IPS-18a (cell line): Measurements from ENCODE around the gene AKAIN1.

ENCODE experiments used
- H3K27ac ChIP-seq: one replicate; pipeline ENCODE4 v1.5.1; 2013; ENCODE audit warnings: low read length
- H3K27me3 ChIP-seq: one replicate; pipeline ENCODE4 v1.6.1; 2013; ENCODE audit warnings: mild to moderate bottlenecking, low read length; ENCODE audit not compliant: control insufficient read depth, insufficient read depth
- H3K36me3 ChIP-seq: one replicate; pipeline ENCODE4 v1.6.1; 2013; ENCODE audit warnings: low read depth, low read length; ENCODE audit not compliant: control insufficient read depth
- H3K4me1 ChIP-seq: one replicate; pipeline ENCODE4 v1.6.1; 2013; ENCODE audit warnings: low read depth, low read length; ENCODE audit not compliant: control insufficient read depth
- H3K4me3 ChIP-seq: one replicate; pipeline ENCODE4 v1.5.1; 2013; ENCODE audit warnings: low read length
- H3K9ac ChIP-seq: one replicate; pipeline ENCODE4 v1.6.1; 2013; ENCODE audit warnings: mild to moderate bottlenecking, low read length, moderate library complexity
- H3K9me3 ChIP-seq: one replicate; pipeline ENCODE4 v1.6.1; 2013; ENCODE audit warnings: low read depth, low read length; ENCODE audit not compliant: control insufficient read depth

AKAIN1 gene

GRCh38 chr18:5196253-5197031 lies 615 bp downstream of the AKAIN1 start:
- Histone ChIP-seq H3K27ac (no peak overlapping the region), H3K9ac (no peak overlapping the region), H3K4me1 (peaks cover 3% of the 10 kb centered on the region), H3K4me3 (peak overlapping the region; percentile 81), H3K27me3 (peaks cover 74% of the 10 kb centered on the region), H3K36me3 (no peaks in the 10 kb centered on the region), H3K9me3 (no peaks in the 10 kb centered on the region)

- peaks cover 67% of the 10 kb centered on the region for H3K27me3 ChIP-seq
- H3K27ac ChIP-seq: no peak overlapping the region
- peaks cover 3% of the 10 kb centered on the region for H3K4me1 ChIP-seq
- no peaks in the 10 kb centered on the region for H3K36me3 ChIP-seq
- H3K4me3 ChIP-seq: peak overlapping the region; percentile 81
- no peaks in the 10 kb centered on the region for H3K9me3 ChIP-seq
- H3K9ac ChIP-seq: no peak overlapping the region
These were observed 1.4 kb downstream of the AKAIN1 start for GRCh38 chr18:5195656-5196055.

GRCh38 chr18:5180254-5180653 lies 16.8 kb downstream of the AKAIN1 start:
- no peaks in the 10 kb centered on the region for H3K27me3 ChIP-seq
- no peaks in the 10 kb centered on the region for H3K4me1 ChIP-seq
- no peak overlapping the region for H3K27ac ChIP-seq
- H3K9ac ChIP-seq: no peak overlapping the region
- H3K9me3 ChIP-seq: no peaks in the 10 kb centered on the region
- H3K36me3 ChIP-seq: no peaks in the 10 kb centered on the region
- H3K4me3 ChIP-seq: no peak overlapping the region

GRCh38 chr18:5178519-5178918 lies 18.5 kb downstream of the AKAIN1 start:
- Histone ChIP-seq H3K9me3 (no peaks in the 10 kb centered on the region), H3K9ac (no peak overlapping the region), H3K27me3 (no peaks in the 10 kb centered on the region), H3K27ac (no peak overlapping the region), H3K36me3 (no peaks in the 10 kb centered on the region), H3K4me1 (no peaks in the 10 kb centered on the region), H3K4me3 (no peak overlapping the region)

GRCh38 chr18:5175378-5175777 lies 21.7 kb downstream of the AKAIN1 start:
- Histone ChIP-seq H3K4me3 (no peak overlapping the region), H3K27ac (no peak overlapping the region), H3K36me3 (no peaks in the 10 kb centered on the region), H3K9me3 (no peaks in the 10 kb centered on the region), H3K27me3 (no peaks in the 10 kb centered on the region), H3K4me1 (no peaks in the 10 kb centered on the region), H3K9ac (no peak overlapping the region)

- Histone ChIP-seq H3K36me3 (no peaks in the 10 kb centered on the region), H3K27me3 (no peaks in the 10 kb centered on the region), H3K4me3 (no peak overlapping the region), H3K9me3 (no peaks in the 10 kb centered on the region), H3K27ac (no peak overlapping the region), H3K4me1 (no peaks in the 10 kb centered on the region), H3K9ac (no peak overlapping the region)
These were observed 23.4 kb downstream of the AKAIN1 start for GRCh38 chr18:5173646-5174045.

GRCh38 chr18:5173236-5173635 lies 23.8 kb downstream of the AKAIN1 start:
- H3K9me3 ChIP-seq: no peaks in the 10 kb centered on the region
- no peak overlapping the region for H3K27ac ChIP-seq
- H3K27me3 ChIP-seq: no peaks in the 10 kb centered on the region
- no peaks in the 10 kb centered on the region for H3K4me1 ChIP-seq
- H3K9ac ChIP-seq: no peak overlapping the region
- no peaks in the 10 kb centered on the region for H3K36me3 ChIP-seq
- H3K4me3 ChIP-seq: no peak overlapping the region

- Histone ChIP-seq H3K27me3 (no peaks in the 10 kb centered on the region), H3K4me3 (no peak overlapping the region), H3K9ac (no peak overlapping the region), H3K9me3 (no peaks in the 10 kb centered on the region), H3K4me1 (peaks cover 1% of the 10 kb centered on the region), H3K27ac (no peak overlapping the region), H3K36me3 (no peaks in the 10 kb centered on the region)
These were observed 29.2 kb downstream of the AKAIN1 start for GRCh38 chr18:5167831-5168230.

GRCh38 chr18:5166606-5167280 lies 30.3 kb downstream of the AKAIN1 start:
- Histone ChIP-seq H3K9me3 (no peaks in the 10 kb centered on the region), H3K36me3 (no peaks in the 10 kb centered on the region), H3K4me1 (peaks cover 5% of the 10 kb centered on the region), H3K27me3 (no peaks in the 10 kb centered on the region), H3K9ac (no peak overlapping the region), H3K4me3 (no peak overlapping the region), H3K27ac (no peak overlapping the region)

- no peaks in the 10 kb centered on the region for H3K9me3 ChIP-seq
- H3K36me3 ChIP-seq: no peaks in the 10 kb centered on the region
- H3K4me3 ChIP-seq: no peak overlapping the region
- H3K27me3 ChIP-seq: no peaks in the 10 kb centered on the region
- H3K27ac ChIP-seq: no peak overlapping the region
- no peak overlapping the region for H3K9ac ChIP-seq
- H3K4me1 ChIP-seq: peaks cover 5% of the 10 kb centered on the region
These were observed 32.2 kb downstream of the AKAIN1 start for GRCh38 chr18:5164903-5165302.

- Histone ChIP-seq H3K27me3 (no peaks in the 10 kb centered on the region), H3K9ac (no peak overlapping the region), H3K9me3 (no peaks in the 10 kb centered on the region)
These were observed 34.9 kb downstream of the AKAIN1 start for GRCh38 chr18:5162111-5162510.

GRCh38 chr18:5159080-5159479 lies 38.0 kb downstream of the AKAIN1 start:
- Histone ChIP-seq H3K27me3 (no peaks in the 10 kb centered on the region), H3K27ac (no peak overlapping the region), H3K9me3 (no peaks in the 10 kb centered on the region), H3K4me3 (no peak overlapping the region), H3K4me1 (peaks cover 5% of the 10 kb centered on the region), H3K36me3 (no peaks in the 10 kb centered on the region), H3K9ac (no peak overlapping the region)

More at GRCh38 chr18:5162111-5162510, 34.9 kb downstream of the AKAIN1 start:
- Histone ChIP-seq H3K36me3 (no peaks in the 10 kb centered on the region), H3K27ac (no peak overlapping the region), H3K4me3 (no peak overlapping the region), H3K4me1 (peaks cover 5% of the 10 kb centered on the region)
